HEK293 (cell line): ENCODE data around the gene CSTF1.

Experiments used
- CTCF ChIP-seq: fragments of 450-650 bp; formaldehyde crosslinking; IDR thresholded peaks from 2 replicates; pipeline ENCODE4 v1.5.1; 2016; ENCODE audit warnings: missing biosample characterization, missing genetic modification characterization
- KLF9 ChIP-seq: fragments of 450-650 bp; formaldehyde crosslinking; IDR thresholded peaks from 2 replicates; pipeline ENCODE4 v1.5.1; 2016; ENCODE audit warnings: missing biosample characterization, missing genetic modification characterization, low read depth
- PRDM10 ChIP-seq: fragments of 450-650 bp; formaldehyde crosslinking; IDR thresholded peaks from 2 replicates; pipeline ENCODE4 v1.5.1; 2016; ENCODE audit warnings: missing biosample characterization, missing genetic modification characterization
- YY1 ChIP-seq: fragments of 450-650 bp; formaldehyde crosslinking; IDR thresholded peaks from 2 replicates; pipeline ENCODE4 v1.5.1; 2018; ENCODE audit warnings: missing biosample characterization, missing genetic modification characterization
- ZBTB49 ChIP-seq: fragments of 450-650 bp; formaldehyde crosslinking; IDR thresholded peaks from 2 replicates; pipeline ENCODE4 v1.5.1; 2016; ENCODE audit warnings: missing biosample characterization, missing genetic modification characterization, low read depth
- ZFP37 ChIP-seq: fragments of 450-650 bp; formaldehyde crosslinking; IDR thresholded peaks from 2 replicates; pipeline ENCODE4 v1.5.1; 2016; ENCODE audit warnings: missing biosample characterization, missing genetic modification characterization
- ZFP41 ChIP-seq: fragments of 450-650 bp; formaldehyde crosslinking; IDR thresholded peaks from 2 replicates; pipeline ENCODE4 v1.5.1; 2016; ENCODE audit warnings: missing biosample characterization, missing genetic modification characterization, borderline replicate concordance
- ZNF174 ChIP-seq: fragments of 450-650 bp; formaldehyde crosslinking; IDR thresholded peaks from 2 replicates; pipeline ENCODE4 v1.5.0; 2017; ENCODE audit warnings: missing biosample characterization, mild to moderate bottlenecking, missing genetic modification characterization
- ZNF510 ChIP-seq: fragments of 450-650 bp; formaldehyde crosslinking; IDR thresholded peaks from 2 replicates; pipeline ENCODE4 v1.5.1; 2018; ENCODE audit warnings: mild to moderate bottlenecking, missing genetic modification characterization, missing biosample characterization; ENCODE audit not compliant: insufficient replicate concordance
- ZNF530 ChIP-seq: fragments of 450-650 bp; formaldehyde crosslinking; IDR thresholded peaks from 2 replicates; pipeline ENCODE4 v1.5.1; 2016; ENCODE audit warnings: low read depth, missing biosample characterization, missing genetic modification characterization
- ZNF560 ChIP-seq: fragments of 450-650 bp; formaldehyde crosslinking; IDR thresholded peaks from 2 replicates; pipeline ENCODE4 v1.5.1; 2017; ENCODE audit warnings: missing biosample characterization, missing genetic modification characterization, borderline replicate concordance
- ZNF639 ChIP-seq: fragments of 450-650 bp; formaldehyde crosslinking; IDR thresholded peaks from 2 replicates; pipeline ENCODE4 v1.5.1; 2016; ENCODE audit warnings: missing biosample characterization, missing genetic modification characterization

DNA sequence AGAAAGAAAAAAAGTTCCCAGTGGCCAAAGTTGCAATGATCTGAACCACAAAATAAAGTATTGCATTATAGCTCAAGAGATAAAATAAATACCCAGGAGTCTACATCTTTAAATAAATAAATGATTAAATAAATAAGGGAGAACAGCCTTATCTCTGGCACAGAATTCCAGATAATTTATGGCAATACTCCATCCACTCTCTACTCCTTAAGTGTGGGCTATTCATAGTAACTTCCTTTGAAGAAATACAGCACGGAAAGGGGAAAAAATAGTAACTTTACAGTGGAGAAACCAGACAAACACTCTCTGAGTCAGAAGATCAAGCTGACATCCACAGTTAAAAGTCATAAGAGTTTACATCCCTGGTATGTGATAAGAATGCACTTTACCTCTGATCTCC is 12.1 kb upstream of the CSTF1 start:
- TF ChIP-seq PRDM10 (tag by site-specific recombination), result no peak
- TF ChIP-seq ZNF639, result no peak
- TF ChIP-seq ZFP41 (tag by site-specific recombination), result no peak
- TF ChIP-seq CTCF (tag by site-specific recombination), result no peak
- TF ChIP-seq ZFP37 (tag by site-specific recombination), result no peak
- no peak for TF ChIP-seq ZNF530 (tag by site-specific recombination)
- TF ChIP-seq ZNF174, result no peak
- no peak for TF ChIP-seq ZNF560 (tag by site-specific recombination)
- TF ChIP-seq ZNF510, result no peak
- TF ChIP-seq KLF9, result no peak
- no peak for TF ChIP-seq YY1
- no peak for TF ChIP-seq ZBTB49 (tag by site-specific recombination)
